H1 (cell line): ENCODE measurements around the gene GALNT2. TPM values are rescaled to one million over a fixed set of nuclear protein-coding genes. Genes with fewer than 3 reads are reported as not detected.

Experiments
- CTCF ChIA-PET: fragments of 300-600 bp; sonication (Branson Sonifier 250); formaldehyde crosslinking; loops from one replicate; lab custom pipeline; 2021; ENCODE audit not compliant: partially characterized antibody; lab: Charles Lee
- POLR2A ChIA-PET: fragments of 300-600 bp; sonication (Branson Sonifier 250); formaldehyde crosslinking; loops from one replicate; lab custom pipeline; 2021; ENCODE audit warnings: inconsistent platforms; ENCODE audit not compliant: partially characterized antibody; lab: Charles Lee
- DNase-seq, 2 experiments: peaks; one replicate each; pipeline versions ENCODE4 v3.0.0 to v3.0.0-alpha.2; 2010 to 2022; ENCODE audit warnings: low spot score in 2 of 2, low read depth in 1 of 2, mixed read lengths in 1 of 2
- FAIRE-seq: peaks from 2 replicates; lab custom pipeline; 2011; peaks lifted over from hg19 to GRCh38; lab: Jason Lieb, UNC
- H2AFZ ChIP-seq: 2 replicates; pipeline ENCODE4 v1.8.1; 2012; ENCODE audit warnings: low read length, inconsistent platforms
- H2AK5ac ChIP-seq: 2 replicates; pipeline ENCODE4 v1.6.1; 2013; ENCODE audit warnings: low read depth, low read length
- H2BK120ac ChIP-seq: replicated peaks from 2 replicates; pipeline ENCODE3; 2013; ENCODE audit warnings: low read depth, low read length, inconsistent platforms
- H2BK12ac ChIP-seq: 2 replicates; pipeline ENCODE4 v1.6.1; 2013; ENCODE audit warnings: low read depth, low read length
- H2BK15ac ChIP-seq: 2 replicates; pipeline ENCODE4 v1.6.1; 2013; ENCODE audit warnings: low read length
- H2BK20ac ChIP-seq: 2 replicates; pipeline ENCODE4 v1.6.1; 2013; ENCODE audit warnings: low read length
- H2BK5ac ChIP-seq: 2 replicates; pipeline ENCODE4 v1.6.1; 2013; ENCODE audit warnings: low read depth, low read length
- H3K14ac ChIP-seq: 2 replicates; pipeline ENCODE4 v1.6.1; 2013; ENCODE audit warnings: inconsistent platforms; ENCODE audit not compliant: insufficient read length
- H3K18ac ChIP-seq: 2 replicates; pipeline ENCODE4 v1.6.1; 2013; ENCODE audit warnings: low read length; ENCODE audit errors: extremely low read depth
- H3K23ac ChIP-seq: 2 replicates; pipeline ENCODE4 v1.6.1; 2013; ENCODE audit warnings: inconsistent platforms; ENCODE audit not compliant: insufficient read length
- H3K23me2 ChIP-seq: 2 replicates; pipeline ENCODE4 v1.6.1; 2013; ENCODE audit warnings: low read depth, low read length
- H3K27ac ChIP-seq: 2 replicates; pipeline ENCODE4 v1.6.1; 2011; ENCODE audit warnings: low read depth, low read length, inconsistent platforms
- H3K27me3 ChIP-seq, 4 experiments: replicated peaks in 1 of 4; 1 replicate in 1 of 4; 2 replicates in 3 of 4; pipeline versions ENCODE4 v1.6.1 to v1.8.1; 2011 to 2013; ENCODE audit warnings: low read length in 3 of 4, mild to moderate bottlenecking in 3 of 4, inconsistent platforms in 2 of 4, mixed read lengths in 2 of 4, moderate library complexity in 1 of 4; ENCODE audit not compliant: control insufficient read depth in 3 of 4, insufficient read depth in 3 of 4; ENCODE audit errors: extremely low read depth in 1 of 4
- H3K36me3 ChIP-seq, 4 experiments: 2 replicates each; pipeline versions ENCODE4 v1.6.1 to v1.8.1; 2011 to 2013; ENCODE audit warnings: mild to moderate bottlenecking in 4 of 4, low read length in 3 of 4, moderate library complexity in 2 of 4, control low read depth in 1 of 4, inconsistent platforms in 1 of 4; ENCODE audit not compliant: insufficient read depth in 4 of 4, control insufficient read depth in 2 of 4
- H3K4ac ChIP-seq: replicated peaks from 2 replicates; pipeline ENCODE3; 2013; ENCODE audit warnings: low read length, low read depth, mixed read lengths, inconsistent platforms; ENCODE audit not compliant: insufficient read length
- H3K4me1 ChIP-seq, 4 experiments: replicated peaks in 1 of 4; 1 replicate in 1 of 4; 2 replicates in 3 of 4; pipeline versions ENCODE4 v1.6.1 to v1.8.1; 2011 to 2013; ENCODE audit warnings: low read length in 3 of 4, inconsistent platforms in 2 of 4, mixed read lengths in 1 of 4; ENCODE audit not compliant: insufficient read depth in 4 of 4, control insufficient read depth in 3 of 4
- H3K4me2 ChIP-seq, 2 experiments: 2 replicates each; pipeline versions ENCODE4 v1.6.1 to v1.8.1; 2011 to 2013; ENCODE audit warnings: low read depth in 2 of 2, low read length in 2 of 2, control low read depth in 1 of 2, inconsistent platforms in 1 of 2, mild to moderate bottlenecking in 1 of 2; ENCODE audit not compliant: insufficient read depth in 1 of 2
- H3K4me3 ChIP-seq, 4 experiments: fragments of 200-600, 300-600 bp in 1 of 4; sonication (generic), shearing (Covaris generic), sonication (Bioruptor Twin) in 1 of 4; 2 replicates each; pipeline versions ENCODE4 v1.5.1 to v1.8.1; 2011 to 2016; ENCODE audit warnings: low read length in 4 of 4, low read depth in 3 of 4, control low read depth in 2 of 4, inconsistent platforms in 2 of 4, mild to moderate bottlenecking in 2 of 4, mixed read lengths in 1 of 4, moderate library complexity in 1 of 4; ENCODE audit not compliant: insufficient read depth in 2 of 4; ENCODE audit errors: extremely low read depth in 1 of 4
- H3K56ac ChIP-seq: replicated peaks from 2 replicates; pipeline ENCODE3; 2013; ENCODE audit warnings: low read depth, mild to moderate bottlenecking, mixed read lengths, low read length, inconsistent platforms; ENCODE audit not compliant: insufficient read length
- H3K79me1 ChIP-seq: 2 replicates; pipeline ENCODE4 v1.6.1; 2013; ENCODE audit warnings: low read depth, low read length, control low read depth
- H3K79me2 ChIP-seq, 2 experiments: 2 replicates each; pipeline versions ENCODE4 v1.6.1 to v1.8.1; 2012 to 2013; ENCODE audit warnings: low read length in 2 of 2, mild to moderate bottlenecking in 2 of 2, inconsistent platforms in 1 of 2; ENCODE audit not compliant: insufficient read depth in 2 of 2, control insufficient read depth in 1 of 2
- H3K9ac ChIP-seq, 4 experiments: replicated peaks in 1 of 4; 1 replicate in 1 of 4; 2 replicates in 3 of 4; pipeline versions ENCODE4 v1.6.1 to v1.8.1; 2011 to 2013; ENCODE audit warnings: low read depth in 3 of 4, low read length in 3 of 4, control low read depth in 2 of 4, mild to moderate bottlenecking in 2 of 4, moderate library complexity in 2 of 4, inconsistent platforms in 1 of 4; ENCODE audit errors: extremely low read depth in 1 of 4
- H3K9me3 ChIP-seq, 2 experiments: 2 replicates each; pipeline versions ENCODE4 v1.6.1 to v1.8.1; 2012 to 2013; ENCODE audit warnings: mild to moderate bottlenecking in 2 of 2, moderate library complexity in 2 of 2, control low read depth in 1 of 2, inconsistent platforms in 1 of 2, low read depth in 1 of 2, low read length in 1 of 2, mixed read lengths in 1 of 2; ENCODE audit not compliant: insufficient read depth in 2 of 2
- H4K20me1 ChIP-seq, 2 experiments: replicated peaks in 1 of 2; 2 replicates each; pipeline versions ENCODE3 to v1.8.1; 2011 to 2013; ENCODE audit warnings: inconsistent platforms in 2 of 2, low read length in 2 of 2, mild to moderate bottlenecking in 1 of 2; ENCODE audit not compliant: insufficient read depth in 2 of 2, control insufficient read depth in 1 of 2
- H4K5ac ChIP-seq: 2 replicates; pipeline ENCODE4 v1.6.1; 2013; ENCODE audit warnings: low read length, low read depth, mixed read lengths, inconsistent platforms; ENCODE audit not compliant: insufficient read length
- H4K8ac ChIP-seq: 2 replicates; pipeline ENCODE4 v1.8.0; 2013; ENCODE audit warnings: mild to moderate bottlenecking, moderate library complexity, low read length, inconsistent platforms; ENCODE audit not compliant: insufficient read depth; ENCODE audit errors: extremely low read depth
- H4K91ac ChIP-seq: replicated peaks from 2 replicates; pipeline ENCODE3; 2013; ENCODE audit warnings: low read length, mixed read lengths, inconsistent platforms; ENCODE audit not compliant: insufficient read length
- ATF2 ChIP-seq: IDR thresholded peaks from 2 replicates; pipeline ENCODE4 v1.6.1; 2012; ENCODE audit warnings: low read length, inconsistent platforms
- E2F6 ChIP-seq: IDR thresholded peaks from 2 replicates; pipeline ENCODE4 v1.6.1; 2012; ENCODE audit warnings: inconsistent platforms
- FOSL1 ChIP-seq: IDR thresholded peaks from 2 replicates; pipeline ENCODE4 v1.6.1; 2011; ENCODE audit warnings: mild to moderate bottlenecking, low read depth, low read length, moderate library complexity; ENCODE audit not compliant: insufficient read depth
- NANOG ChIP-seq: IDR thresholded peaks from 2 replicates; pipeline ENCODE4 v1.6.1; 2011; ENCODE audit warnings: low read length, low read depth, mild to moderate bottlenecking, inconsistent platforms; ENCODE audit not compliant: insufficient read depth, poor library complexity, severe bottlenecking
- TBP ChIP-seq: IDR thresholded peaks from 2 replicates; pipeline ENCODE4 v1.6.1; 2011; ENCODE audit warnings: low read depth, low read length, improper control_type of control experiment
- WGBS, 2 experiments: shearing (Covaris generic) in 1 of 2; methylation state at CpG; one replicate each; pipeline versions ENCODE4 v1.1.6 to v1.1.7; 2013 to 2015; ENCODE audit warnings: low lambda C conversion rate in 2 of 2, mixed read lengths in 2 of 2, inconsistent platforms in 1 of 2, low coverage in 1 of 2, missing lambda C conversion rate in 1 of 2; ENCODE audit not compliant: insufficient replicate concordance in 2 of 2, insufficient coverage in 1 of 2, insufficient read length in 1 of 2; ENCODE audit errors: extremely low coverage in 1 of 2, missing lambda C conversion rate in 1 of 2; 5-methylcytosine and 5-hydroxymethylcytosine counted together
- polyA plus RNA-seq, 7 experiments: library from polyadenylated mRNA; depleted of rRNA in 3 of 7; stranded (reverse) in 5 of 7; unstranded in 2 of 7; fragments of >200 nt in 5 of 7; fragments of 200-250 nt in 2 of 7; gene quantifications; 1 replicate in 5 of 7; 2 replicates in 1 of 7; 4 replicates in 1 of 7; pipeline versions ENCODE4 v1.2.1 to v1.2.3, GENCODE V29; 2011 to 2013; ENCODE audit warnings: missing spikeins in 2 of 7, mixed read lengths in 2 of 7
- total RNA-seq: library from RNA; stranded (reverse); fragmentation: NEBNext Ultra II Directional; extraction: Animal tissue kit (Norgen Biotek cat#: 25700); gene quantifications from 2 replicates; pipeline ENCODE4 v1.2.1, GENCODE V29; 2021

GALNT2 gene
- total and polyA plus RNA-seq, 2 of the 8 experiments (the other 6 are each of a cell fraction or from before 2014, with no cell fraction given) = 34.5 to 75.3 TPM

- FAIRE-seq (no peak), DNase-seq (no peak)
- H3K79me2 ChIP-seq = 0 out of 4 replicates have a peak, but pooled peaks cover 0 to 3% of the 10 kb centered on the region in 2 experiments
- no peak overlapping the region for H4K5ac ChIP-seq
- H2BK20ac ChIP-seq = no peak overlapping the region
- no peak overlapping the region for H3K4me2 ChIP-seq
- no peak overlapping the region for H2AFZ ChIP-seq
- H3K14ac ChIP-seq = no peak overlapping the region
- no peak overlapping the region for H3K27ac ChIP-seq
- POLR2A ChIA-PET = interaction anchor here (1.1 kb wide), 1 partner anchor 10 kb away, joined by 3 read pairs; no protein-coding TSS in a partner anchor
- 91% methylated on average over 2 of the region's 2 CpGs; no CpG with 5 or more reads in 1 of the 2 experiments for WGBS, 2 experiments
- H2BK5ac ChIP-seq = no peak overlapping the region
- H4K8ac ChIP-seq = no peak overlapping the region
- no peak overlapping the region for H3K23ac ChIP-seq
- no peak overlapping the region for H3K18ac ChIP-seq
- peaks cover 0 to 3% (median 1%) of the 10 kb centered on the region in 4 experiments; a peak in 5 of 7 replicates for H3K4me1 ChIP-seq
- H3K9ac ChIP-seq = no peak overlapping the region
- no peaks in the 10 kb centered on the region for H3K9me3 ChIP-seq
- CTCF ChIA-PET = interaction anchor here (0.7 to 3.5 kb wide), 5 partner anchors 11 to 337 kb away, joined by 3 to 17 read pairs (median 3); no protein-coding TSS in a partner anchor
- H3K23me2 ChIP-seq = no peaks in the 10 kb centered on the region
- no peak overlapping the region for H3K56ac ChIP-seq
- H2BK120ac ChIP-seq = no peak overlapping the region
- no peaks in the 10 kb centered on the region for H3K36me3 ChIP-seq
- no peak overlapping the region for H2BK15ac ChIP-seq
- H4K20me1 ChIP-seq = peaks cover 0 to 2% of the 10 kb centered on the region in 2 experiments
- TF ChIP-seq FOSL1 (no peak), TBP (no peak), E2F6 (no peak), NANOG (no peak), ATF2 (no peak)
- H2BK12ac ChIP-seq = no peak overlapping the region
- no peak overlapping the region for H3K4me3 ChIP-seq
- no peaks in the 10 kb centered on the region for H3K27me3 ChIP-seq
- no peak overlapping the region for H2AK5ac ChIP-seq
- no peak overlapping the region for H4K91ac ChIP-seq
- H3K79me1 ChIP-seq = peaks cover 3% of the 10 kb centered on the region
- H3K4ac ChIP-seq = no peak overlapping the region
Observed at GRCh38 chr1:230222678-230223077, 155.6 kb downstream of the GALNT2 start.
